Astrocyte (in vitro differentiated cells and primary cell): ENCODE measurements around the gene CTIF. TPM values are rescaled to one million over a fixed set of nuclear protein-coding genes. Genes with fewer than 3 reads are reported as not detected.

Experiments used
- DNase-seq: peaks from one replicate; pipeline ENCODE4 v3.0.0-alpha.2; 2010; ENCODE audit warnings: low read depth
- FAIRE-seq: peaks from 2 replicates; lab custom pipeline; 2011; peaks lifted over from hg19 to GRCh38; lab: Jason Lieb, UNC
- H2AFZ ChIP-seq: 2 replicates; pipeline ENCODE4 v1.6.0; 2012; ENCODE audit warnings: low read depth, low read length, inconsistent platforms
- H3K27ac ChIP-seq: 2 replicates; pipeline ENCODE4 v1.5.1; 2011; ENCODE audit warnings: low read depth, low read length, inconsistent platforms
- H3K27me3 ChIP-seq: 2 replicates; pipeline ENCODE4 v1.6.0; 2011; ENCODE audit warnings: low read length, inconsistent platforms; ENCODE audit not compliant: insufficient read depth
- H3K36me3 ChIP-seq: 2 replicates; pipeline ENCODE4 v1.5.1; 2011; ENCODE audit warnings: low read length, inconsistent platforms; ENCODE audit not compliant: insufficient read depth
- H3K4me1 ChIP-seq: 2 replicates; pipeline ENCODE4 v1.5.1; 2011; ENCODE audit warnings: low read length, inconsistent platforms; ENCODE audit not compliant: insufficient read depth
- H3K4me2 ChIP-seq: 2 replicates; pipeline ENCODE4 v1.6.0; 2012; ENCODE audit warnings: low read length, inconsistent platforms
- H3K4me3 ChIP-seq: 2 replicates; pipeline ENCODE4 v1.5.1; 2011; ENCODE audit warnings: low read depth, mild to moderate bottlenecking, low read length, inconsistent platforms; ENCODE audit not compliant: insufficient read depth
- H3K79me2 ChIP-seq: 2 replicates; pipeline ENCODE4 v1.6.0; 2012; ENCODE audit warnings: mild to moderate bottlenecking, low read length, inconsistent platforms; ENCODE audit not compliant: insufficient read depth
- H3K9ac ChIP-seq: 2 replicates; pipeline ENCODE4 v1.6.0; 2012; ENCODE audit warnings: mild to moderate bottlenecking, low read length, inconsistent platforms
- H3K9me3 ChIP-seq: 2 replicates; pipeline ENCODE4 v1.5.1; 2012; ENCODE audit warnings: low read depth, mild to moderate bottlenecking, low read length, inconsistent platforms; ENCODE audit not compliant: insufficient read depth
- H4K20me1 ChIP-seq: 2 replicates; pipeline ENCODE4 v1.6.0; 2012; ENCODE audit warnings: low read length, inconsistent platforms; ENCODE audit not compliant: insufficient read depth
- H3K27ac Mint-ChIP-seq: one replicate; pipeline ENCODE4 v1.8.0; 2021; ENCODE audit warnings: mild to moderate bottlenecking, mixed read lengths; ENCODE audit not compliant: unreplicated experiment
- H3K27me3 Mint-ChIP-seq: one replicate; pipeline ENCODE4 v1.8.0; 2021; ENCODE audit warnings: low read depth, mixed read lengths; ENCODE audit not compliant: unreplicated experiment
- H3K36me3 Mint-ChIP-seq: one replicate; pipeline ENCODE4 v1.8.0; 2021; ENCODE audit warnings: low read depth, mixed read lengths; ENCODE audit not compliant: unreplicated experiment
- H3K4me1 Mint-ChIP-seq: one replicate; pipeline ENCODE4 v1.8.0; 2021; ENCODE audit warnings: low read depth, mixed read lengths; ENCODE audit not compliant: unreplicated experiment
- H3K4me3 Mint-ChIP-seq: one replicate; pipeline ENCODE4 v1.8.0; 2021; ENCODE audit warnings: mild to moderate bottlenecking, moderate library complexity, mixed read lengths; ENCODE audit not compliant: unreplicated experiment
- H3K9me3 Mint-ChIP-seq: one replicate; pipeline ENCODE4 v1.8.0; 2021; ENCODE audit warnings: mild to moderate bottlenecking, mixed read lengths; ENCODE audit not compliant: unreplicated experiment
- EZH2 ChIP-seq: IDR thresholded peaks from 2 replicates; pipeline ENCODE4 v1.6.1; 2012; ENCODE audit warnings: mild to moderate bottlenecking, low read length, inconsistent platforms; ENCODE audit not compliant: insufficient read depth
- total RNA-seq: library from RNA; stranded (reverse); gene quantifications from 2 replicates; pipeline ENCODE4 v1.2.1, GENCODE V29; 2021
- TF ChIP-seq, protein P1 (sequence below): IDR thresholded peaks from 2 replicates; pipeline ENCODE4 v1.5.1; 2011; ENCODE audit warnings: low read depth, mild to moderate bottlenecking, inconsistent platforms, low read length, moderate library complexity; ENCODE audit not compliant: insufficient read depth

Gene CTIF
- total RNA-seq, 1 donor from 2014 or later, result 101 TPM

DNA sequence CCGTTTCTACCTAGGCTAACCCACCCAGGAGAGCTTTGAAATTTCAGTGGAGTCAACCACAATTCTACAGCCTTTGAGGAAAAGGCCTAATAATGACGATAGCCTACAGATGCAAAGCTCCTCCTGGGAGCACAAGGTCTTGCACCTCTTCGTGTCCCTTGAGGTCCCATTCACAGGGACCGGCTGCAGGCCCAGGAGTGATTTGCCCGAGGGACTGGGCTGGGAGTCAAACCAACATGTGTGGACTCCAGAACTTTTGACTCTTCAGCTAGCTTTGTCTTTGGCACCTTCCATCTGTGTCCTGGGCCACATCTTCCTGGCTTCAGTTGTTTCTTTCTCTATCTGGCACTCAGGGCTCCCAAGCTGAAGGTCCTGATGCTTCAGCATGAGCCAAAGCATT is 335.4 kb downstream of the CTIF start:
- FAIRE-seq, result no peak
- peak overlapping the region; percentile 91 for H3K27ac Mint-ChIP-seq
- no peaks in the 10 kb centered on the region for H3K9me3 Mint-ChIP-seq

DNA sequence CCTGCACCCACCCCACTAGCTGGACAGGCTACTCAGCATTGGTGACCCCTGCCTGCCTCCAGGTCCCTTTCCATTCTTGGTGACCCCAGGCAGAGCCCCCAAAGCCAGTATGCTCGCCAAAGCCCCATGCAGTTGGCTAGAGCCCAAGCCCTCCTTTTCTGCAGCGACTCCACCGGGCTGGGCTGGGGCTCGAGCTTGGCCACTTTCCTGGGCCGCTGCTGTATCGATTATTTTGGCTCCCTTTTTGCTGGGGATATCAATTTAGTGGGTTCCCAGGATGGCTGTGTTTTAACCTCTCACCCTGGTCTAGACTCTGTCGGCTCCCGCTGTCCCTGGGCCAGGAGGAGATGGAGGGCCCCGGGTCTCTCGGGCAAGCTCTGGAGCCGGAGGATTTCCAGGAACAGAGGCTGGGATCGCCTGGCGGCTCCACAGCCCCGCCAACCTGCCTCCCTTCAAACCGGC is 335.9 kb downstream of the CTIF start:
- Mint-ChIP-seq H3K9me3 (no peaks in the 10 kb centered on the region), H3K4me3 (no peak overlapping the region), H3K27me3 (no peaks in the 10 kb centered on the region), H3K36me3 (peaks cover 2% of the 10 kb centered on the region), H3K27ac (peak overlapping the region; percentile 78), H3K4me1 (peaks cover 35% of the 10 kb centered on the region)
- H2AFZ ChIP-seq, result no peak overlapping the region
- H3K9ac ChIP-seq, result no peak overlapping the region
- no peaks in the 10 kb centered on the region for H3K36me3 ChIP-seq
- TF ChIP-seq, protein P1, sequence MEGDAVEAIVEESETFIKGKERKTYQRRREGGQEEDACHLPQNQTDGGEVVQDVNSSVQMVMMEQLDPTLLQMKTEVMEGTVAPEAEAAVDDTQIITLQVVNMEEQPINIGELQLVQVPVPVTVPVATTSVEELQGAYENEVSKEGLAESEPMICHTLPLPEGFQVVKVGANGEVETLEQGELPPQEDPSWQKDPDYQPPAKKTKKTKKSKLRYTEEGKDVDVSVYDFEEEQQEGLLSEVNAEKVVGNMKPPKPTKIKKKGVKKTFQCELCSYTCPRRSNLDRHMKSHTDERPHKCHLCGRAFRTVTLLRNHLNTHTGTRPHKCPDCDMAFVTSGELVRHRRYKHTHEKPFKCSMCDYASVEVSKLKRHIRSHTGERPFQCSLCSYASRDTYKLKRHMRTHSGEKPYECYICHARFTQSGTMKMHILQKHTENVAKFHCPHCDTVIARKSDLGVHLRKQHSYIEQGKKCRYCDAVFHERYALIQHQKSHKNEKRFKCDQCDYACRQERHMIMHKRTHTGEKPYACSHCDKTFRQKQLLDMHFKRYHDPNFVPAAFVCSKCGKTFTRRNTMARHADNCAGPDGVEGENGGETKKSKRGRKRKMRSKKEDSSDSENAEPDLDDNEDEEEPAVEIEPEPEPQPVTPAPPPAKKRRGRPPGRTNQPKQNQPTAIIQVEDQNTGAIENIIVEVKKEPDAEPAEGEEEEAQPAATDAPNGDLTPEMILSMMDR, result no peak
- H3K9me3 ChIP-seq, result no peaks in the 10 kb centered on the region
- H3K4me1 ChIP-seq, result peaks cover 28% of the 10 kb centered on the region
- H3K27ac ChIP-seq, result no peak overlapping the region
- H4K20me1 ChIP-seq, result no peaks in the 10 kb centered on the region
- H3K4me3 ChIP-seq, result no peak overlapping the region
- no peaks in the 10 kb centered on the region for H3K79me2 ChIP-seq
- no peaks in the 10 kb centered on the region for H3K27me3 ChIP-seq
- H3K4me2 ChIP-seq, result no peak overlapping the region
- FAIRE-seq (no peak), DNase-seq (no peak)

More for the DNA sequence above, 335.4 kb downstream of the CTIF start:
- DNase-seq, result no peak
- Histone ChIP-seq H3K79me2 (no peaks in the 10 kb centered on the region), H3K9me3 (no peaks in the 10 kb centered on the region), H3K36me3 (no peaks in the 10 kb centered on the region), H4K20me1 (no peaks in the 10 kb centered on the region), H2AFZ (no peak overlapping the region), H3K4me2 (no peak overlapping the region), H3K27ac (no peak overlapping the region), H3K9ac (no peak overlapping the region), H3K4me1 (peaks cover 28% of the 10 kb centered on the region), H3K4me3 (no peak overlapping the region), H3K27me3 (no peaks in the 10 kb centered on the region)
- no peaks in the 10 kb centered on the region for H3K27me3 Mint-ChIP-seq
- no peak overlapping the region for H3K4me3 Mint-ChIP-seq
- peaks cover 35% of the 10 kb centered on the region for H3K4me1 Mint-ChIP-seq
- peaks cover 2% of the 10 kb centered on the region for H3K36me3 Mint-ChIP-seq
- TF ChIP-seq, protein P1, result no peak
- no peak for TF ChIP-seq EZH2

DNA sequence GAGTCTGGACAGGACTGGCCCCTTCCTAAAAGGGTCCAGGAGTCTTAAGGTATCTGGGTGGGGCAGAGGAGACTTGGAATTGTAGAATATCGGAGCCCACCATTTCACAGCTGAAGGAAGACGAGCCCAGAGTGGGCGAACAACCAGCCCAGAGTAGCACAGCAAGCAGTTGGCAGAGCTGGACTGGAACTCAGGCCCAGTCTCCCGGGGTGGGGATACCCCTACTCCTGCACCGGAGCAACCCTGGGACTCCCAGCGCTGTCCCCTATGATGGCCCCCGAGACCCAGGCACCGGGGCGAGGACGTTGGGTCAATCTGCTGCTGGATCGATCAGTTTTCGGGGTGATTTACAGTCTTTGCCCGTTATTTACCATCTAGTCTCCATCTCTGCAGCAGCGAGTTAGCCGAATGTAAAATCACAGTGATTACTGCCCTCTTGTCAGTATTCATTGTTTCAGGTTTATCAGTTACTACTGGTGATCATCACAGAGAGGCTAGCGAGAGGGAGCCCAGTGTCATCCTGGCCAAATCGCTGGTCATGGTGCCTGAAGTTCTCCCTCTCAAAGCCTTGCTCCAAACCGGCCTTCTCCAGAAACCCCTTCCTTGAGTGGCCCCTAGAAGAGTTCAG is 336.6 kb downstream of the CTIF start:
- H3K4me2 ChIP-seq, result no peak overlapping the region
- peaks cover 35% of the 10 kb centered on the region for H3K4me1 Mint-ChIP-seq
- FAIRE-seq, result no peak

More for the DNA sequence above, 336.6 kb downstream of the CTIF start:
- TF ChIP-seq, protein P1, result no peak
- TF ChIP-seq EZH2, result no peak
- Histone ChIP-seq H4K20me1 (no peaks in the 10 kb centered on the region), H3K27ac (no peak overlapping the region), H3K27me3 (no peaks in the 10 kb centered on the region), H3K36me3 (no peaks in the 10 kb centered on the region), H2AFZ (no peak overlapping the region), H3K79me2 (no peaks in the 10 kb centered on the region), H3K4me3 (no peak overlapping the region), H3K4me1 (peaks cover 28% of the 10 kb centered on the region), H3K9me3 (no peaks in the 10 kb centered on the region), H3K9ac (no peak overlapping the region)
- no peak overlapping the region for H3K4me3 Mint-ChIP-seq
- H3K27ac Mint-ChIP-seq, result peak overlapping the region; percentile 78
- no peak for DNase-seq
- H3K9me3 Mint-ChIP-seq, result no peaks in the 10 kb centered on the region
- H3K36me3 Mint-ChIP-seq, result peaks cover 2% of the 10 kb centered on the region
- no peaks in the 10 kb centered on the region for H3K27me3 Mint-ChIP-seq
